A673 (cell line): Measurements from ENCODE around the gene PTPN20.

Source experiments
- CTCF ChIP-seq: fragments of 300-800, 200-600 bp; sonication (generic); conservative IDR thresholded peaks from 2 replicates; pipeline ENCODE4 v1.5.1; 2017; ENCODE audit warnings: low read depth, mild to moderate bottlenecking, antibody characterized with exemption, low read length, moderate library complexity, mixed read lengths
- EZH2 ChIP-seq: fragments of 200-600 bp; sonication (generic); IDR thresholded peaks from 2 replicates; pipeline ENCODE4 v1.6.1; 2017; ENCODE audit warnings: borderline replicate concordance, low read depth, mild to moderate bottlenecking, mixed read lengths, antibody characterized with exemption, low read length; ENCODE audit not compliant: poor library complexity, severe bottlenecking

- TF ChIP-seq CTCF (0 out of 2 replicates have a peak, but pooled peaks have one; percentile 24), EZH2 (no peak)
Measured at GRCh38 chr10:47031211-47031900, 120.1 kb downstream of the PTPN20 start.
